GM23338 (cell line): ENCODE results near the gene ATP7A. TPM values are rescaled to one million over a fixed set of nuclear protein-coding genes. Genes with fewer than 3 reads are reported as not detected.

ENCODE experiments used
- ATAC-seq: fragments of 200-7000 bp; cut with Tn5 transposase; 3 replicates; pipeline ENCODE4 v1.9.1; 2020
- DNase-seq: peaks from one replicate; pipeline ENCODE4 v3.0.0-alpha.2; 2015; ENCODE audit warnings: low spot score
- H2AFZ ChIP-seq: fragments of 200-600 bp; sonication (generic); 2 replicates; pipeline ENCODE4 v1.8.0; 2016; ENCODE audit warnings: antibody characterized with exemption, mild to moderate bottlenecking, moderate library complexity
- H3F3A ChIP-seq: fragments of 200-600 bp; sonication (generic); replicated peaks from 2 replicates; pipeline ENCODE4 v1.8.0; 2017; ENCODE audit warnings: antibody characterized with exemption, mixed run types, low read depth
- H3K27ac ChIP-seq: fragments of 200-600 bp; sonication (generic); 2 replicates; pipeline ENCODE4 v1.6.1; 2016; ENCODE audit warnings: low read depth
- H3K27me3 ChIP-seq: fragments of 200-600 bp; sonication (generic); 2 replicates; pipeline ENCODE4 v1.8.0; 2016; ENCODE audit warnings: mild to moderate bottlenecking, mixed run types, moderate library complexity; ENCODE audit not compliant: insufficient read depth
- H3K36me3 ChIP-seq: fragments of 200-600 bp; sonication (generic); 2 replicates; pipeline ENCODE4 v1.8.0; 2016; ENCODE audit warnings: mild to moderate bottlenecking; ENCODE audit not compliant: insufficient read depth
- H3K4me1 ChIP-seq: fragments of 200-600 bp; sonication (generic); 2 replicates; pipeline ENCODE4 v1.8.0; 2016; ENCODE audit warnings: mild to moderate bottlenecking, moderate library complexity; ENCODE audit not compliant: insufficient read depth
- H3K4me2 ChIP-seq: fragments of 200-600 bp; sonication (generic); 2 replicates; pipeline ENCODE4 v1.7.1; 2017; ENCODE audit warnings: mixed run types
- H3K4me3 ChIP-seq: fragments of 200-600 bp; sonication (generic); 2 replicates; pipeline ENCODE4 v1.6.1; 2016; ENCODE audit warnings: mixed run types
- H3K79me2 ChIP-seq: fragments of 200-600 bp; sonication (generic); replicated peaks from 2 replicates; pipeline ENCODE4 v1.8.0; 2017; ENCODE audit warnings: mild to moderate bottlenecking; ENCODE audit not compliant: insufficient read depth
- H3K9me2 ChIP-seq: fragments of 200-600 bp; sonication (generic); 2 replicates; pipeline ENCODE4 v1.8.0; 2017; ENCODE audit not compliant: insufficient read depth
- H4K20me1 ChIP-seq: fragments of 200-600 bp; sonication (generic); replicated peaks from 2 replicates; pipeline ENCODE4 v1.8.0; 2017; ENCODE audit warnings: mild to moderate bottlenecking; ENCODE audit not compliant: insufficient read depth
- H3K27ac Mint-ChIP-seq: 2 replicates; pipeline ENCODE4 v1.8.0; 2020; ENCODE audit warnings: inconsistent platforms, mild to moderate bottlenecking, moderate library complexity, mixed read lengths
- H3K27me3 Mint-ChIP-seq: 3 replicates; pipeline ENCODE4 v1.8.0; 2022; ENCODE audit warnings: low read depth, mild to moderate bottlenecking, moderate library complexity, mixed read lengths, inconsistent platforms; ENCODE audit not compliant: insufficient read depth, poor library complexity
- H3K36me3 Mint-ChIP-seq: 3 replicates; pipeline ENCODE4 v1.8.0; 2021; ENCODE audit warnings: low read depth, mild to moderate bottlenecking, inconsistent platforms, moderate library complexity, mixed read lengths
- H3K4me1 Mint-ChIP-seq: 3 replicates; pipeline ENCODE4 v1.8.0; 2020; ENCODE audit warnings: mild to moderate bottlenecking, inconsistent platforms, mixed read lengths
- H3K4me3 Mint-ChIP-seq: 3 replicates; pipeline ENCODE4 v1.8.0; 2021; ENCODE audit warnings: moderate library complexity, mild to moderate bottlenecking, inconsistent platforms, mixed read lengths
- H3K9me3 Mint-ChIP-seq: 3 replicates; pipeline ENCODE4 v1.8.0; 2020; ENCODE audit warnings: moderate library complexity, mild to moderate bottlenecking, inconsistent platforms, mixed read lengths
- CREB1 ChIP-seq: fragments of 250-450 bp; sonication (Bioruptor Pico); IDR thresholded peaks from 2 replicates; pipeline ENCODE4 v1.5.0; 2020; ENCODE audit warnings: low read depth, mild to moderate bottlenecking, moderate library complexity
- CTCF ChIP-seq, 2 experiments: fragments of 200-600 bp in 1 of 2; sonication (generic) in 1 of 2; conservative IDR thresholded peaks; 2 replicates each; pipeline versions ENCODE4 v1.5.1 to v1.6.1; 2016 to 2017; ENCODE audit warnings: antibody characterized with exemption in 2 of 2, low read depth in 2 of 2, mild to moderate bottlenecking in 2 of 2, moderate library complexity in 1 of 2
- EZH2 ChIP-seq: fragments of 200-600 bp; sonication (generic); IDR thresholded peaks from one replicate; pipeline ENCODE4 v1.8.0; 2017; ENCODE audit warnings: antibody characterized with exemption, mild to moderate bottlenecking, low read depth; ENCODE audit not compliant: unreplicated experiment
- EZH2phosphoT487 ChIP-seq: fragments of 200-600 bp; sonication (generic); IDR thresholded peaks from one replicate; pipeline ENCODE4 v1.8.1; 2018; ENCODE audit warnings: antibody characterized with exemption; ENCODE audit not compliant: unreplicated experiment
- JUNB ChIP-seq: IDR thresholded peaks from one replicate; pipeline ENCODE4 v1.6.1; 2016; ENCODE audit warnings: antibody characterized with exemption; ENCODE audit not compliant: unreplicated experiment
- NANOG ChIP-seq: IDR thresholded peaks from 2 replicates; pipeline ENCODE4 v1.6.1; 2016; ENCODE audit warnings: antibody characterized with exemption, borderline replicate concordance
- POLR2AphosphoS5 ChIP-seq: IDR thresholded peaks from 2 replicates; pipeline ENCODE4 v1.6.1; 2016; ENCODE audit warnings: antibody characterized with exemption, low read depth
- REST ChIP-seq: IDR thresholded peaks from one replicate; pipeline ENCODE4 v1.6.1; 2018; ENCODE audit warnings: antibody characterized with exemption; ENCODE audit not compliant: unreplicated experiment
- STAT1 ChIP-seq: IDR thresholded peaks from one replicate; pipeline ENCODE4 v1.6.1; 2016; ENCODE audit warnings: antibody characterized with exemption; ENCODE audit not compliant: unreplicated experiment
- ZNF114 ChIP-seq: fragments of 250-450 bp; sonication (Bioruptor Pico); IDR thresholded peaks from 2 replicates; pipeline ENCODE4 v1.5.0; 2020; ENCODE audit warnings: mild to moderate bottlenecking, moderate library complexity
- ZNF331 ChIP-seq: fragments of 250-450 bp; sonication (Bioruptor Pico); IDR thresholded peaks from 2 replicates; pipeline ENCODE4 v1.5.0; 2020; ENCODE audit warnings: low read depth, mild to moderate bottlenecking, moderate library complexity
- ZNF462 ChIP-seq: fragments of 250-450 bp; sonication (Bioruptor Pico); IDR thresholded peaks from 2 replicates; pipeline ENCODE4 v1.5.0; 2020; ENCODE audit warnings: mild to moderate bottlenecking, moderate library complexity
- polyA plus RNA-seq: library from polyadenylated mRNA; unstranded; fragments of >200 nt; fragmentation: Nextera tagmentation; extraction: Ambion mirVana; gene quantifications from 2 replicates; pipeline ENCODE4 v1.2.1, GENCODE V29; 2016
- total RNA-seq: library from RNA; depleted of rRNA; stranded (reverse); fragments of >200 nt; shearing (Covaris generic); gene quantifications from 2 replicates; pipeline ENCODE4 v1.2.3, GENCODE V29; 2014
- TF ChIP-seq, protein P1 (sequence below): IDR thresholded peaks from 2 replicates; pipeline ENCODE4 v1.6.1; 2016; ENCODE audit warnings: antibody characterized with exemption

Gene ATP7A
- total and polyA plus RNA-seq, 2 experiments from 2014 or later, result 2.2 to 3.1 TPM

DNA sequence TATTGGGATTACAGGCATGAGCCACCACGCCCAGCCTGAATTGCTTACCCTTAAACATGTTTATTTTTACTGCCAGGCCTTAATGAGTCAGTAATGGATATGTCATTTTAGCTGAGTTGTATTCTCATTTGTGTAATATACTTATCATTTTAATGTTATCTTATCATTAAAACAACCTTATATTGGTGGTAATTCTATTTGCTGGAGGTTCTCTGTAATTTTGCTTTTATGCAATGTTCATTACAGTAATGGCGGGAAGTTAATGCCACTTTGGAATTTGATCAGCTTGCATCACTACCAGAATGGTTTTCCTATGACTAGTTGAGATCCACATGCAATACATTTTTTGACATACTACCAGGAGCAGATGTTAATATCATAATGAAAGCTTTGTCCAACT, 65.3 kb downstream of the ATP7A start:
- no peaks in the 10 kb centered on the region for H3K9me2 ChIP-seq
- H4K20me1 ChIP-seq, result no peaks in the 10 kb centered on the region
- TF ChIP-seq EZH2 (no peak), EZH2phosphoT487 (no peak), NANOG (no peak), ZNF114 (CRISPR knock-in tag) (no peak), JUNB (no peak), ZNF331 (no peak), CTCF (conservative IDR thresholded peaks at IDR 0.05; ENCODE audit: low read depth in 2 of 2) (no peak), ZNF462 (no peak), STAT1 (no peak), POLR2AphosphoS5 (no peak), REST (no peak), CREB1 (CRISPR knock-in tag) (no peak)
- TF ChIP-seq, protein P1, sequence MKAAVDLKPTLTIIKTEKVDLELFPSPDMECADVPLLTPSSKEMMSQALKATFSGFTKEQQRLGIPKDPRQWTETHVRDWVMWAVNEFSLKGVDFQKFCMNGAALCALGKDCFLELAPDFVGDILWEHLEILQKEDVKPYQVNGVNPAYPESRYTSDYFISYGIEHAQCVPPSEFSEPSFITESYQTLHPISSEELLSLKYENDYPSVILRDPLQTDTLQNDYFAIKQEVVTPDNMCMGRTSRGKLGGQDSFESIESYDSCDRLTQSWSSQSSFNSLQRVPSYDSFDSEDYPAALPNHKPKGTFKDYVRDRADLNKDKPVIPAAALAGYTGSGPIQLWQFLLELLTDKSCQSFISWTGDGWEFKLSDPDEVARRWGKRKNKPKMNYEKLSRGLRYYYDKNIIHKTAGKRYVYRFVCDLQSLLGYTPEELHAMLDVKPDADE, result no peak
- Mint-ChIP-seq H3K4me1 (no peaks in the 10 kb centered on the region), H3K36me3 (no peaks in the 10 kb centered on the region), H3K9me3 (no peaks in the 10 kb centered on the region), H3K4me3 (no peak overlapping the region), H3K27ac (no peak overlapping the region), H3K27me3 (no peaks in the 10 kb centered on the region)
- no peak overlapping the region for H2AFZ ChIP-seq
- H3K4me3 ChIP-seq, result no peak overlapping the region
- no peaks in the 10 kb centered on the region for H3F3A ChIP-seq
- no peak overlapping the region for H3K27ac ChIP-seq
- ATAC-seq (no peak), DNase-seq (no peak)
- H3K4me1 ChIP-seq, result no peaks in the 10 kb centered on the region
- no peaks in the 10 kb centered on the region for H3K79me2 ChIP-seq
- H3K36me3 ChIP-seq, result no peaks in the 10 kb centered on the region
- H3K4me2 ChIP-seq, result no peak overlapping the region
- H3K27me3 ChIP-seq, result no peaks in the 10 kb centered on the region
